HCT116 (cell line): ENCODE data around the gene SEMA4C.

Experiments
- CEBPB ChIP-seq: IDR thresholded peaks from 2 replicates; pipeline ENCODE4 v1.6.1; 2012; ENCODE audit warnings: low read depth
- CTCF ChIP-seq, 3 experiments: fragments of 200-600 bp in 1 of 3; sonication (generic) in 1 of 3; IDR thresholded peaks in 2 of 3; conservative IDR thresholded peaks in 1 of 3; 2 replicates each; pipeline ENCODE4 v1.5.1; 2012 to 2017; ENCODE audit warnings: low read depth in 2 of 3, low read length in 2 of 3, antibody characterized with exemption in 1 of 3, borderline replicate concordance in 1 of 3, control low read depth in 1 of 3, mild to moderate bottlenecking in 1 of 3, mixed read lengths in 1 of 3, mixed run types in 1 of 3, moderate library complexity in 1 of 3; ENCODE audit not compliant: insufficient read depth in 1 of 3
- ELF1 ChIP-seq: IDR thresholded peaks from 2 replicates; pipeline ENCODE4 v1.6.1; 2012; ENCODE audit warnings: low read depth, borderline replicate concordance
- POLR2A ChIP-seq: IDR thresholded peaks from 2 replicates; pipeline ENCODE4 v1.7.0; 2011; ENCODE audit warnings: borderline replicate concordance; ENCODE audit not compliant: insufficient read depth, insufficient read length; ENCODE audit errors: extremely low read depth
- POLR2AphosphoS5 ChIP-seq: IDR thresholded peaks from 2 replicates; pipeline ENCODE4 v1.6.1; 2011; ENCODE audit warnings: mild to moderate bottlenecking, low read depth, low read length, moderate library complexity
- RAD21 ChIP-seq: IDR thresholded peaks from 2 replicates; pipeline ENCODE4 v1.6.1; 2012; ENCODE audit warnings: low read depth, mild to moderate bottlenecking
- YY1 ChIP-seq: IDR thresholded peaks from 2 replicates; pipeline ENCODE4 v1.6.1; 2011; ENCODE audit warnings: low read length, low read depth, moderate library complexity, mild to moderate bottlenecking; ENCODE audit not compliant: insufficient replicate concordance; ENCODE audit errors: extremely low read depth
- ZBTB33 ChIP-seq: IDR thresholded peaks from 2 replicates; pipeline ENCODE4 v1.6.1; 2011; ENCODE audit warnings: mild to moderate bottlenecking, low read length, moderate library complexity; ENCODE audit not compliant: insufficient replicate concordance; ENCODE audit errors: extremely low read depth

DNA sequence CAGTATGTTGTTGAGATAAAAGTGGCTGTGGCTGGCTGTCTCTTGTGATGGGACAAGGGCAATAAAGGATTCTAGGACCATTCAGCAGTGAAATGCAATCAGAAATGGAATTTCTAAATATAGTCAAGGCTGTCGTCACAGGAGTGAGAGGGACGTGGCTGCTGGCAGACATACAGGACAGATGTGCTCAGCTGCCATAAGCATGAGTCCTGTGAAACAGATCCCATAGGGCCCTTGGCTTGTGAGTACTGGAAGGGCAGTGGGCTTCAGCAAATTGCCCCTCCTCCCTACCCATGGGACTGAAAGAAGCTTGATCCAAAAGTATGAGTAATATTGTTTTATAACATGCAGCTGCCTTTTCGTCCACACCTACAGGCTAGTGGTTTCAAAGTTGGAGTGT lies 58.0 kb downstream of the SEMA4C start:
- no peak for TF ChIP-seq YY1
- TF ChIP-seq ZBTB33 = no peak
- TF ChIP-seq RAD21 = no peak
- TF ChIP-seq CTCF (IDR thresholded peaks at IDR 0.05 in 2 of 3, conservative IDR thresholded peaks at IDR 0.05 in 1 of 3; ENCODE audit: borderline replicate concordance in 1 of 3, insufficient read depth in 1 of 3, low read depth in 2 of 3, low read length in 2 of 3) = no peak
- no peak for TF ChIP-seq CEBPB
- no peak for TF ChIP-seq ELF1
- no peak for TF ChIP-seq POLR2AphosphoS5
- no peak for TF ChIP-seq POLR2A
